GM23338 (cell line): ENCODE measurements around the gene LMNTD2.

Source experiments
- CREB1 ChIP-seq: fragments of 250-450 bp; sonication (Bioruptor Pico); IDR thresholded peaks from 2 replicates; pipeline ENCODE4 v1.5.0; 2020; ENCODE audit warnings: low read depth, mild to moderate bottlenecking, moderate library complexity
- EZH2 ChIP-seq: fragments of 200-600 bp; sonication (generic); IDR thresholded peaks from one replicate; pipeline ENCODE4 v1.8.0; 2017; ENCODE audit warnings: antibody characterized with exemption, mild to moderate bottlenecking, low read depth; ENCODE audit not compliant: unreplicated experiment
- EZH2phosphoT487 ChIP-seq: fragments of 200-600 bp; sonication (generic); IDR thresholded peaks from one replicate; pipeline ENCODE4 v1.8.1; 2018; ENCODE audit warnings: antibody characterized with exemption; ENCODE audit not compliant: unreplicated experiment
- JUNB ChIP-seq: IDR thresholded peaks from one replicate; pipeline ENCODE4 v1.6.1; 2016; ENCODE audit warnings: antibody characterized with exemption; ENCODE audit not compliant: unreplicated experiment
- NANOG ChIP-seq: IDR thresholded peaks from 2 replicates; pipeline ENCODE4 v1.6.1; 2016; ENCODE audit warnings: antibody characterized with exemption, borderline replicate concordance
- POLR2AphosphoS5 ChIP-seq: IDR thresholded peaks from 2 replicates; pipeline ENCODE4 v1.6.1; 2016; ENCODE audit warnings: antibody characterized with exemption, low read depth
- REST ChIP-seq: IDR thresholded peaks from one replicate; pipeline ENCODE4 v1.6.1; 2018; ENCODE audit warnings: antibody characterized with exemption; ENCODE audit not compliant: unreplicated experiment
- TF ChIP-seq, protein P1 (sequence below), 2 experiments: fragments of 200-600 bp in 1 of 2; sonication (generic) in 1 of 2; conservative IDR thresholded peaks; 2 replicates each; pipeline versions ENCODE4 v1.5.1 to v1.6.1; 2016 to 2017; ENCODE audit warnings: antibody characterized with exemption in 2 of 2, low read depth in 2 of 2, mild to moderate bottlenecking in 2 of 2, moderate library complexity in 1 of 2

- TF ChIP-seq, protein P1, sequence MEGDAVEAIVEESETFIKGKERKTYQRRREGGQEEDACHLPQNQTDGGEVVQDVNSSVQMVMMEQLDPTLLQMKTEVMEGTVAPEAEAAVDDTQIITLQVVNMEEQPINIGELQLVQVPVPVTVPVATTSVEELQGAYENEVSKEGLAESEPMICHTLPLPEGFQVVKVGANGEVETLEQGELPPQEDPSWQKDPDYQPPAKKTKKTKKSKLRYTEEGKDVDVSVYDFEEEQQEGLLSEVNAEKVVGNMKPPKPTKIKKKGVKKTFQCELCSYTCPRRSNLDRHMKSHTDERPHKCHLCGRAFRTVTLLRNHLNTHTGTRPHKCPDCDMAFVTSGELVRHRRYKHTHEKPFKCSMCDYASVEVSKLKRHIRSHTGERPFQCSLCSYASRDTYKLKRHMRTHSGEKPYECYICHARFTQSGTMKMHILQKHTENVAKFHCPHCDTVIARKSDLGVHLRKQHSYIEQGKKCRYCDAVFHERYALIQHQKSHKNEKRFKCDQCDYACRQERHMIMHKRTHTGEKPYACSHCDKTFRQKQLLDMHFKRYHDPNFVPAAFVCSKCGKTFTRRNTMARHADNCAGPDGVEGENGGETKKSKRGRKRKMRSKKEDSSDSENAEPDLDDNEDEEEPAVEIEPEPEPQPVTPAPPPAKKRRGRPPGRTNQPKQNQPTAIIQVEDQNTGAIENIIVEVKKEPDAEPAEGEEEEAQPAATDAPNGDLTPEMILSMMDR (conservative IDR thresholded peaks at IDR 0.05; ENCODE audit: low read depth in 2 of 2): no peak
- TF ChIP-seq REST: no peak
- TF ChIP-seq EZH2: no peak
- no peak for TF ChIP-seq POLR2AphosphoS5
- TF ChIP-seq EZH2phosphoT487: no peak
- TF ChIP-seq CREB1 (CRISPR knock-in tag): no peak
- TF ChIP-seq NANOG: no peak
- TF ChIP-seq JUNB: no peak
These were observed 8.8 kb upstream of the LMNTD2 start for GRCh38 chr11:569158-569885.
